Measurements from ENCODE around the gene SULT1E1.
"Not testable (repeated sequence)": the region's sequence is repeated elsewhere in the genome, so short reads cannot be mapped to it uniquely, and the experiment has no call there.

The SULT1E1 gene

DNA sequence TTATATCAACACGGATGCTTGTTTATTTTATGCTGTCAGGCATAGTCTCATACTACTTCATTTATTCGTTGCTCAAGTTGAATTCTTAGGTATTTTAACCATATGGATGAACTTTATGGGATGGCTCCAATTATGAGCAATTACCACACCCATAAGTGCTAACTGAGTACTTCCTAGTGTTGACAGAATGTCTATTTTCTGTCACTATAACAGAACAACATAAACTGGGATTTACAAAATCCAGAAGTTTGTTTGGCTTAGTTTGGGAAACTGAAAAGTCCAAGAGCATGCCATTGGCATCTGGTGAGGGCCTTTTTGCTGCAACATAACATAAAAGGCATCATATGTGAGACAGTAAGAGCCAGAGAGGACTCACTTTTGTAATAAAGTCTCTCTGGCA lies 21.0 kb downstream of the SULT1E1 start:
- no peak for DNase-seq

DNA sequence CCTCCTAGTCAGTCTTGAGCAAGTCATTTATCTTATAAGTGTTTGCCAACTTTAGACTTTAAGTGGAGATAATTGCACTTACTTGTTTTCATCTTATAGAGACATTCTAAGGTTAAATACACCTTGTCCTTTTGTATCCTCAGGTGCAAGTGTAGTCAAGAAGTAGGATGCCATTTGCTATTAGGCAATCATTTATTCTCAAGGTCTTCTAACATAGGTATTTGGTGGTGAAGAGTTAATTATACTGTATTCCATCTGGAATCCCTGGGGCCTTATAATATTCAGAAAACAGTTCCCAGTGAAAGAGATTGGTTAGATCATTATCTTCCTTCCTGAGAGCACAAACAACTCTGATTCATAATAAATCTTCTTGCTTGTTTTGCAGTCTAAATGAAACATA lies 23.7 kb downstream of the SULT1E1 start:
- no peak for DNase-seq

DNA sequence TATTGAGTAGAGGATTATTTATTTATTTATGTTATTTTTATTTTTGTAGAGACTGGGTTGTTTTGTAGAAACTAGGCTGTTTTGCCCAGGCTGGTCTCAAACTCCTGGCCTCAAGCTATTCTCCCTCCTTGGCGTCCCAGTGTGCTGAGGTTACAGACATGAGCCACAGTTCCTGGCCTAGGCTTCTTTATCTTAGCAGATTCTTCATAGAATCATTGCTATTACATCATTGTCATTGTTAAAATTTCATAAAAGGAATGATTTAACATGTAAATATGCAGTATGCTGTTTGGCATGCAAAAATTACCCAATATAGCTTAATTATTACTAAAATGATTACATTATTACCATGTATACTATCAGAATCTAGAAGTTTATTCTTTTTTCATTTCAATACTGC lies 24.2 kb downstream of the SULT1E1 start:
- DNase-seq, result no peak

DNA sequence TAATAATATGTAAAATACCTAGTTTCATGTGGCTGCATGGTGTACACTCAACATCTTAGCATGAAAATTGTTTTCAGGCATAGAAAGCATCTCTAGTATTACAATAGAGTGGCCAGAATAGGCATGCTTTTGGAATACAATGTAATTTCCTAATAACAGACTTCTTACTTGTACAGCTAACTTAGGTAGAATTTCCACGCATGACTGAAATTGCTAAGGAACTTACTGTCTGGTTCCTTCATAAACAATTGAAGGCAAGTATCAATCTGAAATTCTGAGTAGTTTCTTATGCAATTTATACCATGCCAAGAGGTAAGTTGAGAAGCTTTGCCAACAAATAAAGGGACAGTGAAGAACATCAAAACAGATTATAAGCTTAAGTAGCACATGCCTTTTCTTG lies 26.7 kb downstream of the SULT1E1 start:
- DNase-seq, result no peak

DNA sequence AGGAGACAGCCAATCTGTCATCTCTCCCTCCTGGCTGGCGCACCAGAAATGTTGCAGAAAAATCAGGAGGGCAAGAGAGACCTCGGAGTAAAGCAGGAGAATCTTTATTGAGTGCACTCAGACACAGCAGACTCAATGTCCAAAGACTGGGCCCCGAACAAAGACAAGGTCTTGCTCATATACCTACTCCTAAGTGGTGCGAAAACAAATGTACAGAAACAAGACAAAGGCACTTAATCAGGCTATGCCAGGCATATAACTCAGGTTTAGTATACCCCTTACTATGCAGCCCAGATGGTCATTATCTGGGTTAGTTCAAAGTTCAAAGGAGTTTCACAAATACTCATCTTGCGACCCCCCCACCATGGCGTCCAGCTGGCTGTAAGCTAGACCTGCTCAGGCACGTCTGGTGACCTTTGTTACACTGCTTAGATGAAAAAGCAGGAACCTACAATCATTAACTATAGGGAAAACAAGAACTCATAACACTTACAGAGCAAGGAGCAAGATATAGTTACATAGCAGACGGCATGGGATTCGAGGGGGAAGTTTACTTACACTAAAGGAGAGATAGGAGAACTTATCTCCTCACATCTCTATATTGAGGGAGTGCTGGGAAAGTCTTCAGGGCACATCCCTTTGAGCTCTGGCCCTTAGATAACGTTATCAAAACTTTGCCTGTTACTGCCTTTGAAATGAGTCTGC lies 27.5 kb downstream of the SULT1E1 start:
- no peak for DNase-seq

DNA sequence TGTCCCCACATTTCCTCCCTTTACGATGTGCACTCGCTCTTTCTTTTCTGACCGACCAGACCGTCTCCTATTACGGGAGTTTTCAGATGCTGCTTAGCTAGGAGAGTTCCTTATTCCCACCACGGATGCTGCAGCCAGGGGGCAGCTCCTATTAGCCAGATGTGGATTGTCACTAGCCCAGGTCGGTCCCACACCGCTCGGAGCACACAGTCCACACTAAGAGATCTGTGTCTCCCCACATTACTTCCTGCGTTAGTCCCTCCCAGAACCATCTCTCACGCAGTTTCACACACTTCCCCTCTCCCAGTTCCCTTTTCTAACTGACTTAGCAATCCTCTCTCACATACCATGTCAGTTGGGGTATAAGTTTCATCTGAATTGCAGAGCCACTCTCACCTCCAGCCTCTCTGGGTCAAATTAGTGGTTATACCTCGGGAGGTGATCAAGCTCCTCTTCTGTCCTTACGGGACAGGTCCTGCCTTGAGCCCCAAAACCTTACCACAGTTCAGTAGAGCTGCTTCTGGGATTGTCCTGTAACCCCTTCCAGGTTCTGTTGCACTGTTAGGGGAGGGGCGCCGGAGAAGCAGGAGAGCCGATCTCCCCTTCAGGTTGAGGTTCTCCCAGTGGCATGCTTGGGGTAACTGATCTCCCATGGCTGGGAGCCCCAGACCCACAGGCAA lies 28.2 kb downstream of the SULT1E1 start:
- no peak for DNase-seq

DNA sequence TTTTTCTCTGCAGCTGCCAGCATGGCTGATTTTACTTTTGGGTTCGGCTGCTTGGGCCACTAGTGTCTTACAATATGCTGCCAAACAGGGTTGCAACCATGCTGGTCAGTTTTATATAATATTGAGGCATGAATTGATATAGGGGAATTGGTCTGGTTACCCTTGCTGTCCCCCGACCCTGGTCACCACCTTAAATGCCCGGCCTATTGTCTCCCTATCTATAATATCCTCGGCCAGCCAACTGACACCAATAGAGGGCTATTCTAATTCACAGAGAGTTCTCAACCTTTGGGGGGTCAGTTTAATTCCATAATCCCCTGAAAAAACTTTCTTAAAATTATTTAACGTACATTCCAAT lies 28.7 kb downstream of the SULT1E1 start:
- DNase-seq, result no peak

DNA sequence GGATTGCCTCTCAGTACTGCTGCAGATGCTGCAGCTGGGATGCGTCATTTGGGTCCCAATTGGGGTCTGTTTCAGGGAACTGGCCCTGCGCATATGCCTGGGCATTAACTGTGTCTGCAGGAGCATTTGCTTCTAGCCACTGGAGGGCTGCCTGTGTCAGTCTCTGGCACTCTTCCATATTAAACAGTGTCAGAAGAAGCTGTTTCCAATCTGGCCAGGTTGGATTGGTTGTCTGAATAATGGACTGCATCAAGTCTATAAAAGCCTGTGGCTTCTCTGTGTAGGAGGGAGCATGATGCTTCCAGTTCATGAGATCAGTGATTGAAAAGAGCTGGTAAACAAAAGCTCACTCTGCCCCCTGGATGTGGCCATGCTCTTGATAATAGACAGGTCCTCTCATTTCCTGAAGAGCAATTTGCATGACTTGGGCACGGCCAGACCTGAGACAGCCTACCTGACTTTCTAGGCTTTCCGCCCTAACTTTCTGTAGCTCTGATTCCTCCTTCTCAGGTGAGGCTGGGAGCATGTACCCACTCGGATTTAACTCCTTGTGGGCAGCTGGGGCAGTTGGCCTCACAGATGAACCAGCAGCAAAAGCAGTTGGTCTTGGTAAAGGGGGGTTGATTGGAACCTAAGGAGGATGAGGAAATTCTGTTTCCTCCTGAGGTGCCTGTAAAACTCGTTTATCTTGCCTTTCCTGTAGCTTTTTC lies 29.2 kb downstream of the SULT1E1 start:
- DNase-seq, result no peak

DNA sequence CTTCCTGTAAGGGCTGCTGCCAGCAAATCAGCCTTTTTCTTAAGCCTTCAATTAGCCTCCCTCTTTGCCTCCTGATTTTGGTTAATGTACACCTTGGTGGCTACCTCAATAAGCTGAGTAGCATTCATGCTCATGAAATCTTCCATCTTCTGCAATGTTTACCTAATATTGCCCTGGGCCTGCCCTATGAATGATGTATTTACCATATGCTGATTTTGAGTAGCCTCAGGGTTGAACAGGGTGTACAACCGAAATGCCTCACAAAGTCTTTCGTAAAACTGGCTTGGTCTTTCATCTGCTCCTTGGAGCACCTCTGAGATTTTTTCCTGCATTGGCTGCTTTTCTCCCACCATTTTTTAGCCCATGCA lies 29.8 kb downstream of the SULT1E1 start:
- DNase-seq, result no peak

DNA sequence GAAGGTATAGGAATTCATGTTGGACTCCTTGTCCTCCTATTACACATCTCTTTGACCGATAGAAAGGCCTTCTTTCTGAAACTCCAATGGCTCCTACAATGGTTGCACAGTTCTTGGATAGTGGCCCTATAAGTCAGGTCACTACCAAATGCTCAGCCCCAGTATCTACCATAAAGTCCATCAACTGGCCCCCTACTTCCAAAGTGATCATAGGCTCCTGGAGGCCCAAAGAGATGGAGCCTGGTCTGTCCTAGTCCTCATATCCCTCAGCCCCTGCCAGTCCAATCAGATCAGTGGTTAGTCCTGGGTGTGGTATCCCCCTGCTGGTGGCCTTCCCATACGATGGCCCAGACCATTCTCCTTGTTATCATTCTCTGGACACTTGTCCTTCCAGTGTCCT lies 30.3 kb downstream of the SULT1E1 start:
- DNase-seq, result no peak

DNA sequence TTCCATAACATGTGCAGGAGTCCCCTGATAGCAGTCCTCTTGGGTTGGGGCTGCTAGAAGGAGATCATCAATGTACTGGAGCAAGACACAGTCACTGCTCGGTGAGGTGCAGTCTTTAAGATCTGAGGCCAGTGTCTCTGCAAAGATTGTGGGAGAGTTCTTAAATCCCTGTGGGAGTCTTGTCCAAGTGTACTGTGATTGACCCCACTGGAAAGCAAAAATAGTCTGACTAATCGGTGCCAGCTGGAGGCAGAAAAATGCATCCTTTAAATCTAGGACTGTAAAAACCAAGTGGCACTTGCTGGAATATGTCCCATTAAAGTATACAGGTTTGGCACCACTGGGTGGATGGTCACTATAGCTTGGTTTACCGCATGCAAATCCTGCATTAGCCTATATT lies 31.1 kb downstream of the SULT1E1 start:
- DNase-seq, result no peak

DNA sequence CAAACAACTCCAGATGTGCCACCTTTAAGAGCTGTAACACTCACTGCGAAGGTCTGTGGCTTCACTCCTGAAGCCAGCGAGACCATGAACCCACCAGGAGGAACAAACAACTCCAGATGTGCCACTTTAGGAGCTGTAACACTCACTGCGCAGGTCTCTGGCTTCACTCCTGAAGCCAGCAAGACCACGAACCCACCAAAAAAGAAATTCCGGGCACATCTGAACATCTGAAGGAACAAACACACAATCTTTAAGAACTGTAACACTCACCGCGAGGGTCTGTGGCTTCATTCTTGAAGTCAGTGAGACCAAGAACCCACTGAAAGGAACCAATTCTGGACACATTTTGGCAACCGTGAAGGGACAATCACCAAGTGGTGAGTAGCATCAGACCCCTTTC lies 34.9 kb downstream of the SULT1E1 start:
- not testable (repeated sequence) for DNase-seq

DNA sequence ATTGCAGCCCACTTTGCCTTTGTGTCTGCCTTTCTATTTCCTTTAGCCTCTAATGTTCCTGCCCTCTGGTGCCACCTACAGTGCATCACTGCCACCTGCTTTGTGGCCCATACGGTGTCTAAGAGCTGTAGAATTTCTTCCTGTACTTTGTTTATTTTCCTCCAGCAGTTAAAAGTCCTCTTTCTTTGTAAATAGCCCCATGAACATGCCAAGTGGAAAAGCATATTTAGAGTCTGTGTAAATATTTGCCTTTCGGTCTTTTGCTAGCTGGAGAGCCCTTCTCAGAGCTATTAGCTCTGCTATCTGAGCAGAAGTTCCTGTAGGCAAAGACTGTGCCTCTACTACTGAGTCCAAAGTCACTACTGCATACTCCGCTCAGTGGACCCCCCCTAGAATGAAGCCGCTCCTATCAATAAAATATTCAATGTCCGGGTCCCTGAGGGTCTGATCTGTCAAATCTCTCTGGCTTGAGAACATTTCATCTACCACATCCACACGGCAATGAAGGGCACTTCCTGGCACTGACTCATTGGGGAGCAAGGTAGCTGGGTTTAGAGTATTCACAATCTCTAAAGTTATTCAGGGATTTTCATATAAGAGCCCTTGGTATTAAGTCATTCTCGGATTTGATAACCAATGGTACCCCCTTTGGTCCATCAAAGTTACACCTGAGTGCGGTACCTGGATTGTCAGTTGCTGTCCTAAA lies 36.3 kb downstream of the SULT1E1 start:
- no peak for DNase-seq

DNA sequence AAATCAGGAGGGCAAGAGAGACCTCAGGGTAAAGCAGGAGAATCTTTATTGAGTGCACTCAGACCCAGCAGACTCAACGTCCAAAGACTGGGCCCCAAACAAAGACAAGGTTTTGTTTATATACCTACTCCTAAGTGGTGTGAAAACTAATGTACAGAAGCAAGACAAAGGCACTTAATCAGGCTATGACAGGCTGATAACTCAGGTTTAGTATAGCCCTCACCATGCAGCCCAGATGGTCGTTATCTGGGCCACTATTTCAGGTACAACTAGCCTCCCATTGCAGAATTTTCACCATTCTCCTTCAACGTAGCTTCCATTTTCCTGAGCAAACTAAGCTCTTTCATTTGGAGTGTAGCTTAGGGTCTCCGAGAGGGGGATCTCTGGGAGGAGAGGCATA lies 36.9 kb downstream of the SULT1E1 start:
- no peak for DNase-seq

DNA sequence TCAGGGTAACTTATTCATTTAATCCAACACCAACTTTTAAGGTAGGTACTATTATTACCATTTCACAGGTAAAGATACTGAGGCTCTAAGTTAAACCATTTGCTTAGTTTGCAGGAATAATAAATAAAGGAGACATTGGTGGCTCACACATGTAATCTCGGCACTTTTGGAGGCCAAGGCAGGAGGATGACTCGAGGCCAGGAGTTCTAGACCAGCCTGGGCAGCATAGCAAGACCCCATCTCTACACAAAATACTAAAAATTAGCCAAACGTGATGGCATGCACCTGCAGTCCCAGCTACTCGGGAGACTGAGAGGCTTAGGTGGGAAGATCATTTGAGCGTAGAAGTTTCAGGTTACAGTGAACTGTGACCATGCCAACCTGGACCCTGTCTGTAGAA lies 37.7 kb downstream of the SULT1E1 start:
- no peak for DNase-seq

DNA sequence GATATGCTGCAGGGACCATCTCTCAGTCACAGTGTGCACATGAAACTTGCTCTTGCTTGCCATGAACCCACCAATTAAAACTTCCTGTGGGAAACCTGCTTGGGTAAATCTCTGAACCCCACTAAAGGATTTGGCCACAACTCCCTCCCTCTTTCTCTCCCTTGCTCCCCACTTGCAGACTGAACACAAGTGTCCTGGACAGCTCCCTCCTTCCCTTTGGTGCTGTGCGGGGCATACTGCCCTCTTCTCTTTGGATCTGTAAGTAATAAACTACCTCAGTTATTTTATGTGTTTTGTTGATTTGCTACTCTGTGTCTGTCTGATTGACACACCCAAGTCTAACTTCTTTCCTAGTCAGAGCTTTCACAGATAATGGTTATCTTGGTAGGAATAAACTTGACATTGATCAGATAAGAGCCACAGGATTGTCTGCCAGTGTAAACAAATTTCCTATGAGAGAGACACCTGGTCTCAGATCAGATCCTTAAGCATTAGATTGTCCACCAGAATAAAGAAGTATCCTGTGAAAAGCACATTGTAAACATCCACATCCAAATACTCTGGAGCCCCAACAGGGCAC lies 41.8 kb downstream of the SULT1E1 start:
- DNase-seq, result no peak

DNA sequence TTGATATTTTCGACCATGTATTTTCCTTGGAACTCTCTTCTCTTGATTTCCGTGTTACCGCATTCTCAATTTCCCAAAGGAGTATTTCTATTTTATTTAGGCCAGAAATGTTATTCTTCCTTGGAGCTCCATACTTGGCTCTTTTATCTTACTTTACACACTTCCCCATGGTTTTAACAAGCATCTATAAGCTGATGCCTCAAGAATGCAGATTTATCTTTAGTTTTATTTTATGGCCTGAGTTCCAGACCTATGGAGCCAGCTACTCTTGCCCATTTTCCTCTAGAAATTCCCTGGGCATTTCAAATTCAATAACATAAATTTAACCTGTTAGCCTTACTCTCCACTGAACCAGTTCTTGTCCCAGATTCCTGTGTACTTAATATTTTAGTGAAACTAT lies 43.7 kb downstream of the SULT1E1 start:
- DNase-seq, result no peak

DNA sequence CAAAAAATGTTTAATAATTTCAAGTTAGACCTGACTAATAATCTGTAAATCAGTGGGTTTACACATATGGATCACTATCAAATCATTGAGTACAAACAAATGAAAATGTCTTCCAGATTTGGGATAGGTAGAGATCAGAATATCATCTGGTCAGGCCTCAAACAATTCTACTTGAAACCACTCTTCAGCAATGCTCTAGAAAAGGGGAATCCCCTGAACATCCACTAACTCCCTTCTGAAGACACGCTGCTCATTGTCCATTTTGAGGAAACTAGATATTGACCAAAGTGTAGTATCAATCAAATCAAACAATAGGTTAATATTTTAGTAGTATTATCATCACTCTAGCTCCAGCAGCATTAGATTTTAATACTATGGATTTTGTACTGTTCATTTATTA lies 46.3 kb downstream of the SULT1E1 start:
- no peak for DNase-seq

DNA sequence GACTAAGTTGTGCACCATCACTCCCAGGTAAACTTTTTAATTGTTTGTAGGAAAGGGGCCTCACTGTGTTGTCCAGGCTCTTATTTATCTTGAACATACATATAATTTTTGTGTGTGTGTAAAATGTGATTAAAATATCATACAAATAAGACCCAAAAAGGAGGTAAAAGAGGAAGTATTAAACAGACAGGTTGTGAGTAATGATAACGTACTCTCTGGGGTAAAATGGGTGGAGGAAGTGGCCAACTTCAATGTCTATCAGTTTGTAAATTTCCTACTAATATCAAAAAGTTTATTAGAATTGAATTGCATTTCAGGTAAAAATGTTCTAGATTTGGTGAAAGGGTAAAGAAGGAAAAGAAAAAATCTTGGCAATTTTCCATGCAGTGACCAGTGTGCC lies 48.8 kb downstream of the SULT1E1 start:
- DNase-seq, result no peak

DNA sequence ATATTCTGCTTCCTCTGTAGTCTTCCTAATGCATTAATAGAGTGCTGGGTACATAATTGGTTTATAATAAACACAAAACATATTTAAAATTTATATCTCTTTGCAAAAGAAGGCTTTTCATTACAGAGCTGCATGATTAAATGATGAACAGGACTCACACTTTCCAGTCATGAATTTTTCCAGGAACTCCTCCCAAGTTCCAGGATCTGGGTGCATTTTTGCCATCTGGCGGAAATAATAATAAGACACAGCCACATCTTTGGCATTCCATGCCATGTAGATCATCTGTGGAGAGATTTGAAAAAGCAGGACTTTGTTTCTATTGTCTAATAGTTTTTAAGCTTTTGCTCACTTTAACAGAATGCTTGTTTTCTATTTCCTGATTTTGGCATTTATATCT lies 59.3 kb downstream of the SULT1E1 start:
- no peak for DNase-seq

DNA sequence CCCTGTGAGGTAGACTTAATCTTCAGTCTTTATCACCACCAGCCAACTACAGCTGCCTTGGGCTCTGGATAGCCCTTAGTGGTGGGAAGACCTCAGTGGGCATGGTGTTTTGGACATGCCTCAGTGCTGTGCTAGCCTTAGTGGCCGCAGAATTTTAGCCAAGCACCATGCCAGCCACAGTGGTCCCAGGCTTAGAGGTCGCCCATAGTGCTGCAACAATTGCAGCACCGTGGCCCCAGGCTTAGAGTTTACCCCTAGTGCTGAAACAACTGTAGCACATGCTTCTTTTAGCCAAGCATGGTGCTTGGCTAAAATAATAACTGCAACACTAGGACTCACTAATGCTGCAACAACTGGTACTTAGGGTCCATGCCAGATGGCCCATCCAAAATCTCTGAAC lies 60.6 kb downstream of the SULT1E1 start:
- DNase-seq, result no peak

DNA sequence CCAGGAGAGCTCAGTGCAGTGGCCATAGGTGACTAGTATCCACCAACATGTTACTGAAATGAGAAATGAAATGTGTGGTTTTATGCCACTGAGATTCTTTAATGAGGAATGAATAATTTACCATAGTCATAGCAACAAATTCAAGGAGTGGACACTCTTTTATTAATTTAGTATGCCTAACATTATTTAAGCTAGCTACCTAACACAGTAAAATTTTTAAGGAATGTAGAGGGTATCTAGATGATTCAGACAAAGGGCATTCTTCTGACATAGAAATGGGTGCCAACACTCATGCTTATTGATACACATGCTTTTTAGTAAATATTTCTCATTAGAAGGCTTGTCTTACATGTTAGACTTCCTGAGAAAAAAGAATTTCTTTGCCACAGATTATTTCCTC lies 66.2 kb downstream of the SULT1E1 start:
- no peak for DNase-seq
